HG03025 (cell line): Measurements from ENCODE around the gene EXT2.

Source experiments
- ATAC-seq: cut with Tn5 transposase; IDR thresholded peaks from one replicate; pipeline ENCODE4 v1.9.1; 2021; ENCODE audit warnings: mild to moderate bottlenecking, moderate library complexity; ENCODE audit not compliant: unreplicated experiment, low FRiP score

Gene EXT2

GRCh38 chr11:44095506-44096359 is at the start of gene EXT2:
Gene EXT2 (plus strand): TSS chr11:44095678. CDS start chr11:44107713, 12,035 bp downstream.
- peak; percentile 89 for ATAC-seq

DNA sequence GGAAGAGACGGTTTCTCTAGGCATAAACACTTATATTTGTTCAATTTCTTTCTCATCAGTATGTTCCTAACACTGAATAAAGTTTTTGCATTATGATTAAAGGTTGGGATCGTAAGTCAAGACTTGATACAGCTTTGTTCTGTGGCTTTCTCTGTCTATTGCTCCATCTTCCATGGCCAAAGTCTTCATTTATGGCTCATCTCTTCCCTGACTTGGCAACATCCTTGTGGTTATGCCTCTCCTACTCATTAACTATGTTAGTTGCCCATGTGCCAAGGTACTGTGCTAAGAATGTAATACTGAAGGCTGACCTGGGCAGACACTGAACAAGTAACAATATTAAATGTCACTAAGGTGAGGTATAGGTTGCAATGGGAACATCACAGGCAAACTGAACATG is 49.3 kb upstream of the EXT2 start:
- ATAC-seq = no peak

- ATAC-seq = no peak
These were observed 48.2 kb upstream of the EXT2 start for GRCh38 chr11:44047298-44047697.

- no peak for ATAC-seq
These were observed 47.5 kb upstream of the EXT2 start, which contains the start of gene ACCSL for GRCh38 chr11:44047931-44048431. Gene ACCSL (plus strand): TSS chr11:44047981. CDS start chr11:44048037, 56 bp downstream.

- ATAC-seq = no peak
These were observed 45.6 kb upstream of the EXT2 start for GRCh38 chr11:44049832-44050231.

DNA sequence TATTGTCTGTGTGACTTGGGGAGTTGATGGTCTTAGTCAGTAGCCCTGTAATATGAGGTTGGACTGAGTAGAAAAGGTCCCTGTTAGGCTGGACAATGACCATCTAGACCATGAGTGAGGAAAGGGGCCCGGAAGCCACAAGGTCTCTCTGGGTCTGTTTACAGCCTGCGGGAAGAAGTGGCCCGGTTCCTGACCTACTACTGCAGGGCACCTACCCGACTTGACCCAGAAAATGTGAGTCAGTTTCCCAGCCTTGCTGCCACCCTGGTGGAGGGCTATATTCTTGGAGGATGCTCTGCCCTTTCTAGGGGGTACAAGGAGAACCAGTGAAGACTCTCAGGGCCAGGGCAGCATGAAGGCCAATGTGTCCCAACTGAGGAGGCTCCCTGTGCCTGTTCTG is 44.3 kb upstream of the EXT2 start:
- no peak for ATAC-seq

- ATAC-seq = no peak
These were observed 38.1 kb upstream of the EXT2 start for GRCh38 chr11:44057340-44057739.

- ATAC-seq = no peak
These were observed 37.2 kb upstream of the EXT2 start for GRCh38 chr11:44058275-44058674.

DNA sequence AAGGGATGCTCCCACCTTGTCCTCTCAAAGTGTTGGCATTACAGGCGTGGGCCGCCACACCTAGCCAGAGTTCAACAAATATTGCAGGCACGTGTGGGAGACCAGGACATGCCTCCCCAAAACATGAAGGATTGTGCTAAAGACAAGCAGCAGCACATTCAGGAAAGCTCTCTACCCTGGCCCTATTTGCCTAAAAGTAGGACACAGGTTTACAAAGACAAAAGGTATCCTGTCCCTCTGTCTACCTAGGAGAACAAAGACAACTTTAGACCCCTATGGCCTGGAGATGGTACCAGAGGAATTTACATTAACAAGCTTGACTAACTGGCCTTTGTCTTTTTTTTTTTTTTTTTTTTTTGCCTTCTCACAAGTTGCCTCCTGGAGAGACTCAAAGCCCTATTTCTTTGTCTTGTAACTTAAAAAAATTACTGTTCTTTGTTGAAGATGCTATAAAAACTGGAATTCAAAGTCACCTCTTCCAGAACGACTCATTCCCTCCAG is 30.3 kb upstream of the EXT2 start:
- ATAC-seq = no peak

GRCh38 chr11:44065841-44066731 is 29.4 kb upstream of the EXT2 start, which contains the start of gene ACCS:
Gene ACCS (plus strand): TSS chr11:44066270. CDS start chr11:44067628, 1,358 bp downstream.
- ATAC-seq = peak; percentile 93

GRCh38 chr11:44066732-44067141 is 28.7 kb upstream of the EXT2 start:
- no peak for ATAC-seq

GRCh38 chr11:44067266-44067665 is 28.2 kb upstream of the EXT2 start:
- no peak for ATAC-seq

- ATAC-seq = no peak
These were observed 27.3 kb upstream of the EXT2 start for GRCh38 chr11:44068180-44068579.

DNA sequence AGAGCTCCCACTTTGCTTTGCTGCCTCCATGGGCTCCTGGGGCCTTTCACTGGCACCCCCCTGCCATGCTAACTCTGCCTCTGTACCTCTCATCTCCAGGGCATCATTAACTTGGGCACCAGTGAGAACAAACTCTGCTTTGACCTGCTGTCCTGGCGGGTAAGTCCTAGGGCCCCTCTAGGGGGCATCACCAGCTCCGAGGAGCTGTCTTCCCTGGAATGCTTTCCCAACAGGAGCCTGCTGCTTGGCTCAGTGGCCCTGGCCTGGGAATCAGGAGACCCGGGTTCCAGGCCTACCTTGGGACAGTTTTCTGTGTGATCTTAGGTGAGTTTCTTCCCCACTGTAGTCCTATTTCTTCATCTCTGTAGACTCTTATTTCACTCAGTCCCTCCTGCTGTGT is 24.3 kb upstream of the EXT2 start:
- ATAC-seq = no peak

- no peak for ATAC-seq
These were observed 22.5 kb upstream of the EXT2 start for GRCh38 chr11:44072757-44073658.

DNA sequence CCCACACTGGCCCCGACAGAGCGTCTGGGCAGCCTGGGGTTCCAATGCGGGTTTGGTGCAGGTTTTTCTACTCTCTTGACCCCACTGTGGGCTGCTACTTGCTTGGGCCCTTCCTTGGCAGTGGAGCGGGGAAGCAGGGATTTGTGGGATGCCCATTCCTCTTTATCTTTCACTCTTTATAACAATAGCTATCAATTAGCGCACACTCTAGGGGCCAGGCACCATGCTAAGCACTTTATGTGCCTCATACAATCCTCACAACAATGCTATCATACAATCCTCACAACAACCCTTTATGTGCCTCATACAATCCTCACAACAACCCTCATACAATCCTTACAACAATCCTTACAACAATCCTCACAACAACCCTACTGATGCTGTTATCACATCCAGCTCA is 16.7 kb upstream of the EXT2 start:
- no peak for ATAC-seq

GRCh38 chr11:44079376-44079775 is 16.1 kb upstream of the EXT2 start:
- ATAC-seq = no peak

DNA sequence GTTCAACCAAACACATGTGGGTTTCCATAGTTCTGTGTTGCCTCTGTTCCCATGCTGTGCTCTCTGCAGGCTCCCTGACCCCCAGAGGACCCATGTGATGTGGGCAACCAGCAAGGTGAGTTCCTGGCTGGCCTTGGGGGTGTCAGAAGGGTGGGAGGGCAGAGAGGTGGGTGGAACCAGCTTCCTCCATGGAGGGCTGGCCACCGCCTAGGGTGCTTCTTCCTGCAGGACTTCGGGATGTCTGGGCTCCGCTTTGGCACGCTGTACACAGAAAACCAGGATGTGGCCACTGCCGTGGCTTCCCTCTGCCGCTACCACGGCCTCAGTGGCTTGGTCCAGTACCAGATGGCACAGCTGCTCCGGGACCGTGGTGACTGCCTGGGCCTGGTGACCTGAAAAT is 14.5 kb upstream of the EXT2 start:
- no peak for ATAC-seq

DNA sequence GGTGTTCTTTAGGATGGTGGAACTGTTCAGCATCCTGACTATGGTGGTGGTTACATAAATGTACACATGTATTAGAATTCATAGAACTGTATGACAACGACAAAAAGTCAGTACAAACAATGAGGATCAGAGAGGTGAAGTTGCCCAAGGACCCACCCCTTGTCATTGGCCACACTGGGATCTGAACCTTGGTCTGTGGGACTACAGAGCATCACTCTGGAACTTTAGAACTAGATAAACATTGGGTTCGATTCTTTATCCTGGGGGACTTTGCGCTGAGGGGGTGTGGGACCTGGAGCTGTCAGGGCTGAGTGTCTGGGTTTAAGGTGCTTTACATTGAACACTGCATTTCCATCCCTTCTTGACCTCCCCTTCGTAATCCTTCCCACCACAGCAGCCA is 12.8 kb upstream of the EXT2 start:
- no peak for ATAC-seq

DNA sequence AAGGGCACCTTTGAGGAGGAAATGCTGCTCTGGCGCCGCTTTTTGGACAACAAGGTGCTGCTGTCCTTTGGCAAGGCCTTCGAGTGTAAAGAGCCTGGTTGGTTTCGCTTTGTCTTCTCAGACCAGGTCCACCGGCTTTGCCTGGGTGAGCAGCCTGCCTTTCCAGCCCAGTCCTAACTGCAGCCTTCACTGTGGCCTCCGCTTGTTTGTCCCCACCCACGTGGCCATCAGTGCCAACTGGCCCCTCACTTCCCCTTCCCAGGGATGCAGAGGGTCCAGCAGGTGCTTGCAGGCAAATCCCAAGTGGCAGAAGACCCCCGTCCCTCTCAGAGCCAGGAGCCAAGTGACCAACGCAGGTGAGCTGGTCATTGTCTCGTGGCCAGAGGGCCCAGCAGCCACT is 12.0 kb upstream of the EXT2 start:
- ATAC-seq = no peak
